Urothelium cell line (cell line): Measurements from ENCODE around the gene RIPK1.
A peak's percentile ranks its signal among the peaks of the same experiment; 100 is the strongest.
"Not testable (repeated sequence)": the region's sequence is repeated elsewhere in the genome, so short reads cannot be mapped to it uniquely, and the experiment has no call there.

ENCODE experiments used
- DNase-seq: peaks from one replicate; pipeline ENCODE4 v3.0.0; 2011; ENCODE audit warnings: low spot score, mixed read lengths
- FAIRE-seq: peaks from 2 replicates; lab custom pipeline; 2011; peaks lifted over from hg19 to GRCh38; lab: Jason Lieb, UNC

RIPK1 gene

DNA sequence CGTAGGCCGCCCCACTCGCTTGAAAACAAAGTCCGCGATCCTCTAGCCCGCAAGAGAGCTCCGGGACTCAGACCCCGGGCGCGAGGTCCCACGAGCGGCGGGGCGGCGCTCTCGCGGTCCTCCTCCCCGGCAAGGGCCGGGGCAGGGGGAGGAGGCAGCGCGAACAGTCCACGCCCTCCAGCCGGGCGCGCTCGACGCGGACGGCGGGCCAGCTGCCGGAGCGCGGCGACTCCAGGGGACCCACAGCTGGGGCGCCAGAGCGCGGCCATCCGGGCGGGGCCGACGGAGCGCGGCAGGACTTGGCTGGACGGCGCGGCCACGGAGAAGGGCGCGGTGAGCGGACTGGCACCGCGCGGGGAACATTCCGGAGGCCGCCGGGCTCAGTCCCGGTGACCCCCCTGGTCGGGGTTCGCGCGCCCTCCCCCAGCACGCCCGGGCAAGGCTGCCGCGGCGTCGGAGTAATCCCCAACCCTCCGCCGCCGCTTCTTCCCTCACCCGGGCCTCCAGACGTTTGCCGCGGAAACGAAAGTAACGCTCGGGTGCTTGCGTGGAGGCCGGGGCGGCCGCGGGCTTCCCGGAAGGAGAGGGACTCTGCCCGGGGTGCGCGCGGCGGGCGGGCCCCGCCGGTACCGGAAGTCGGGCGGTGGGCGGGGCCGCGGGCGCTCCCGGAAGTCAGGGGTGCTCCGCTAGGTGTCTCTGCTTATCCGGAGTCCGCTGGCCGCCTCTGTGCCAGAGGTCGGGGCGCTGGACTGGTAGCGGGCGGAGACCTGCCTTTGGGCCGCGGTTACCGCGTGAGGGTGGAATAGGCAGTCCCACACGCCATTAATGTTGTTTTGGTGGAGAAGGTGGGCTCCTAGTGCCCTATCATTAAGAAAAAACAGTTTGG, at the start of gene RIPK1:
RIPK1 (plus strand) TSS at position 166 of the 886 bp plus-strand sequence. CDS start 8,330 bp downstream, outside the sequence.
- DNase-seq (peak; percentile 95), FAIRE-seq (no peak)

GRCh38 chr6:3019065-3019464, 49.2 kb upstream of the RIPK1 start:
- no peak for FAIRE-seq
- DNase-seq: no peak

DNA sequence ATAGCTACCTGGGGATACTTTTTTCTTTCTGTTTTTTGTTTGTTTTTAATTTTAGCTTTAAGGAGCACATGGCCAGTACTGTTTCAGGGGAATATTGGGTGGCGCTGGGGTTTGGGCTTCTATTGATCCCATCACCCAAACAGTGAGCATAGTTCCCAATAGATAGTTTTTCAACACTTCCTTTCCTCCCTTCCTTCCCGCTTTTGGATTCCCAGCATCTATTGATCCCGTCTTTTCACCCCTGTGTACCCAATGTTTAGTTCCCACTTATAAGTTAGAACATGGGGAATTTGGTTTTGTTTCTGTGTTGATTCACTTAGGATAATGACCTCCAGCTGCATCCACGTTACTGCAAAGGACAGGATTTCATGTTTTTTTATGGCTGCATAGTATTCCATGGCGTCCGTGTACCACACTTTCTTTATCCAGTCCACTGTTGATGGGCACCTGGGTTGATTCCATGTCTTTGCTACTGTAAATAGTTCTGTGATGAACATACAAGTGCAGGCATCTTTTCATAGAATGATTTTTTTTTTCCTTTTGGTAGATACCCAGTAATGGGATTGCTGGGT, 48.5 kb upstream of the RIPK1 start:
- DNase-seq (no peak), FAIRE-seq (no peak)

DNA sequence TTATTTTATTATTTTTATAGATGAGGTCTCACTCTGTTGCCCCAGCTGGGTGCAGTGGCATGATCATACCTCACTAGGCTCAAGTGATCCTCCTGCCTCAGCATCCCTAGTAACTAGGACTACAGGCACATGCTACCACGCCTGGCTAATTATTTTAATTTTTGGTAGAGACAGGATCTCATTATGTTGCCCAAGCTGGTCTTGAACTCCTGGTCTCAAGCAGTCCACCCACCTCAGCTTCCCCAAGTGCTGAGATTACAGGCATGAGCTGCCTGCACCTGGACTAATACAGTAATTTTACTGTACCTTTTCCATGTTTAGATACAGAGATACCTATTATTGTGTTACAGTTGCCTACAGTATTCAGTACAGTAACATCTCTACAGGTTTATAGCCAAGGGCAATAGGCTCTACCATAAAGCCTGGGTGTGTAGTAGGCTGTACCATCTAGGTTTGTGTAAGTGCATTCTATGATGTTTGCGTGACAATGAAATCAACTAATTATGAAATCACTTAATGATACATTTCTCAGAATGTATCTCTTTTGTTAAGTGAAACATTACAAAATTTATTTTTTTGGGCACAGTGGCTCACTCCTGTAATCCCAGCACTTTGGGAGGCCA, 47.2 kb upstream of the RIPK1 start:
- FAIRE-seq, DNase-seq: not testable (repeated sequence)

- no peak for FAIRE-seq
Observed at GRCh38 chr6:3022765-3023662, 45.3 kb upstream of the RIPK1 start.

DNA sequence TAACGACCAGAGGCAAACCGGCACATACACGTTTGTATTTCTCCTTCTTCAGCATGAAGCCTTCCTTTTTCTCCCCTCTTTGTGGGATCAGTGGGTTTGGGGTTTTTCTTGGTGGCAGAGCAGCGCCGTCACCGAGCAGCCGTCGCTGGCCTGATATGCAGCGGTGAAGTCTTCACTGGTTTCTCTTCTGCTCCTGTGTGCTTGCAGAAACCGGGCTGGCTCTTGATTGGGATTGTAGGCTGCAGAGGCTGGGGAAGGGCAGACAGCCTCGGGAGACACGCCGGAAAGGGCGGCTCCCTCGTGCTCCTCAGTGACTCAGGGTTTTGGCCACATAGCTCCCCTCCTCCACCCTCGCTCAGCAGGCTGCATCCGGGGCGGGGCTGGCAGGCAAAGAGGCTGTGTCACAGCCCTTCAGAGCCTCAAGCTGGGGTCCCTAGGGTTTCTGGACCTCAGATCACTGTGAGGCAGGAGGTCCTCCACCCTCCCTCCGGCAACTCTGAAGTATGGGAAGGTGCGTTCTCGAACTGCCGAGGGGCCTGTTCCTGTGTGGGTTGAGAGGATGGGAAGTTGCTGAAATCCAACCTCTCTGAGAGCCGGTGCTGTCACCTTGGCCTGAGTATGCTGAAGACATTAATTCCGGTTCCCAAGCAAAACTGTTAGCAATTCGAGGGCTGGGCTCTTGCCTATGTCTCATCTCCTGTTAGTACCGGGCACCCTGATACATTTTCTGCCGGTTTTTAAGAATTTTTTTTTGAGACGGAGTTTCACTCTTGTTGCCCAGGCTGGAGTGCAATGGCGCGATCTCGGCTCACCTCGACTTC, 44.4 kb upstream of the RIPK1 start:
- FAIRE-seq (no peak), DNase-seq (peak; percentile 94)

More at GRCh38 chr6:3022765-3023662, 45.3 kb upstream of the RIPK1 start:
- DNase-seq: peak; percentile 22

GRCh38 chr6:3026791-3027626, 41.3 kb upstream of the RIPK1 start:
- DNase-seq: no peak
- FAIRE-seq: no peak

GRCh38 chr6:3028156-3028555, 40.1 kb upstream of the RIPK1 start:
- DNase-seq, FAIRE-seq: not testable (repeated sequence)

DNA sequence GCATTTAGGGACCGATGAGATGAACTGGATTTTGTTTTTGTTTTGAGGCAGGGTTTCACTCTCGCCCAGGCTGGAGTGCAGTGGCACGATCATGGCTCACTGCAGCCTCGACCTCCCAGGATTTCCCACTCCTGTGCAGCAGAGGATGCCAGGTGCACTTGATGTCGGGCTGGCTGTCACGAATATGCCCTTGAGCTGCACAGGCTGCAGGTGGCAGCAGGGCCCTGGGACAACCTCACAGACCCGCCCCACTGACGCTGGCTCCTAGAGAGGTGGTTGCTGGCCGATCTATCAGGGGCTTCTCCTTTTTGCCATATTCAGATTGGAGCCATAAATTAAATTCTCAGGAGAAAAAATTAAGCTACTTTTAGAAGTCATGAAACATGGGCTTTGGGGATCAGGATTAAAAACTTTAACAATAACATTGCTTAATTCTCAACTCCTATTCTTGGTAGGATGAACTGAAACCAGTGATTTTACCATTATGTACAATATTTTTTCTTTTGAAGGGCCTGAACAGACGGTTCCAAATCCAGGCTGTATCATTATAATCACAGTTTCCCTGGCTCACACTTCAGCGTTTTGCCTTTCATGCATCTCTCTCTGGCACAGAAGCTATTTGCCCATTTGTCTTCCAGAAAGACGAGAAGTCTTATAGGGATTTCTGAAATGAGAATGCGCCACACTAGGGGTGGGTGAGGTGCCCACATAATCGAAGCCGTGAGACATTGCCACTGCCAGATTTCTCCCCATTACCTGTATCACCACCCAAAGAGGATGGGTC, 36.2 kb upstream of the RIPK1 start:
- DNase-seq (no peak), FAIRE-seq (no peak)

- FAIRE-seq: no peak
Observed at GRCh38 chr6:3032986-3033385, 35.3 kb upstream of the RIPK1 start.

DNA sequence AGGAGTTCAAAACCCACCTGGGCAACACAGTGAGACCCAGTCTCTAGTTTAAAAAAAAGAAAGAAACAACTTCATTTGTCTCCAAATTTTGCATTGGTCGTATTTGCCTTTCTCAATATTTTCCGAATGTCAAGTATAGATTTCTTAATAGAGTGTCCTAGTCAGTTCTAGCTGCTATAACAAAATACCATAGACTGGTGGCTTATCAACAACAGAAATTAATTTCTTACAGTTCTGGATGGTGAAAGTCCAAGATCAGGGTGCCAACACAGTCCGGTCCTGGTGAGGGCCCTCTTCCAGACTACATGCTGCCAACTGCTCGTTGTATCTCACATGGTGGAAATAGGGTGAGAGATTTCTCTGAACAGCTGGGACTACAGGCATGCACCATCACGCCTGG, 34.6 kb upstream of the RIPK1 start:
- DNase-seq: no peak
- FAIRE-seq: no peak

More at GRCh38 chr6:3032986-3033385, 35.3 kb upstream of the RIPK1 start:
- no peak for DNase-seq

DNA sequence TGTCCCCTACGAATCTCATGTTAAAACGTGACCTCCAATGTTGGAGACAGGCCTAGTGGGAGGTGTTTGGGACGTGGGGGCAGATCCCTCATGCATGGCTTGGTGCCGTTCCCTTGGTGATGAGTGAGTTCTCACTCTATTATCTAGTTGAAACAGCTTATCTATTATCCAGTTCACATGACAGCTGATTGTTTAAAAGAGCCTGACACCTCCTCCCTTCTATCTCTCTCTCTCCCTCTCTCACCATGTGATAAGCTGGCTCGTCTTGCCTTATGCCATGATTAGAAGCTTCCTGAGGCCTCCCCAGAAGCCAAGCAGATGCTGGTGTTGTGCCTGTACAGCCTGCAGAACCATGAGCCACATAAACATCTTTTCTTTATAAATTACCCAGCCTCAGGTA, 32.9 kb upstream of the RIPK1 start:
- FAIRE-seq (no peak), DNase-seq (no peak)

DNA sequence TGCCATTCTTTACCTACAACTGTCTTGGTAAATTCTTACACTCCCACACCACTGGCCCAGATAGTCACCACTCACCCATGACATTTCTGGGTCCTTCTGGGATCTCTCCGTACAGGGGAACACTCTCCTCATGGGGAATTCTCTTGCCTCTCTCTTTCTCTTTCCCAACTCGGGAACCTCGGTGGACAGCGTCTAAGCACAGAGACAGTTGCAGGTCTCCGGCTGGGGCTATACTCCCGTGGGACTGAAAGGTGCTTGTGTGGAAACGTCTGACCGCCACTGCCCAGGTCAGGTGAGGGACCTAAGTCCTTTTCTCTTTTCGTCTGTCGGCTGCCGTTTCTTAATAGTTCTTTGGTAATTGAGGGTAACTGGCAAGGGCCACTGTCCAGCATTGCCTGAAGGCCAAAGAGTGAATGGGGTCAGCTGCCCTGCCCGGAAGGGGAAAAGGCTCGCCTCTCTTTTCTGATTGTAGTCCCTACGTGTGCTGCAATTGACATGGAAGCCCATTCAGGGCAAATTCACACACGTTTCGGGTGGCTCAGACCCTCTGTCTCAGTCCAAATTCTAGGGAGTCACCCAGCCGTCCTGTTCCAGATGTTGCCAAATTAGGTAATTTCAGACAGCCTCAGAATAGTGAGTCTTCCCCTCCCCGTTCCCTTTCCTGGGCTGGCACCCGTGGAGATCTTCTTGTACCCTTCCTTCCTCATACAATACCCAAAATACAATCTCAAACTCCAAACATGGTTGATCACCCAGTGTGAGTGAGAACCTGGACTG, 31.2 kb upstream of the RIPK1 start:
- FAIRE-seq (no peak), DNase-seq (no peak)

DNA sequence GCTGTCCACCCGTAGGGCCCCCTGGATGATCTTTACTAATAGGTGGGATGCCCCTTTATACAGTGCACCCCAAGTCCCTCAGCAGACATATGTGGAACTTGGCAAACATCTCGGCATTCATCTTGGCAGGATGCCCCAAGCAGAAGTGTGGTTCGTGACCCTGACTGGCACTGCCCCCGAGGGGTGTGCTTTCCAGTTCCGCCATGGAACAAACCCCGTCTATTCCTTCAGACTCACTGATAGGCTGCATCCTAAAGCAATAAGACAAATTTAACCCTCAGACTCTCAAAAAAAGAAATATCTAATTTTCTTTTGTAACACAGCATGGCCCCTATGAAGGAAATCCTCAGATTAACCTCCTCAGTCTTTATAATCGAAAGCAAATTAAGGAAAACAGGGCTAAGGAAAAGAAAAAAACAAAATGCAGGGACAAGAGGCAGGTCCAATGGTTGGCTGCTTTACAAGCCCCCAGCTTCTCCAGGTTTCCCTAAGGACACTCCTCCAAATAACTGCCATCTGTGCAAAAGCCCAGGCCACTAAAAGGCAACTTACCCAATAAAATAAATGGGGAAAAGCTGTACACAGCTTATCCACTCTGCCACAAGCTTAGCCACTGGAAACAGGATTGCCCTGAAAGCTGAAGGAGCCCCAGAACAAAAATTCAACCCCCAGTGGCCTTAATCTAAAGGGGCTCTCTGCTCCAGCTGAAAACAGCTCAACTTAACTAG, 30.5 kb upstream of the RIPK1 start:
- FAIRE-seq: no peak

GRCh38 chr6:3039384-3039783, 28.9 kb upstream of the RIPK1 start:
- FAIRE-seq (no peak), DNase-seq (no peak)

More for the DNA sequence above, 30.5 kb upstream of the RIPK1 start:
- DNase-seq: no peak

GRCh38 chr6:3041147-3041546, 27.1 kb upstream of the RIPK1 start:
- FAIRE-seq (no peak), DNase-seq (no peak)

GRCh38 chr6:3041606-3042005, 26.7 kb upstream of the RIPK1 start:
- DNase-seq (no peak), FAIRE-seq (no peak)
